ENCODE data around the gene CASTOR1.

GRCh38 chr22:30293026-30293425, 3.7 kb upstream of the CASTOR1 start:
- TF ChIP-seq CTCF (IDR thresholded peaks at IDR 0.05), result no peak
- no peak for TF ChIP-seq E2F1 (CRISPR knock-in tag; IDR thresholded peaks at IDR 0.05)
